GM23338 (cell line): Measurements from ENCODE around the gene WDR49. TPM values are rescaled to one million over a fixed set of nuclear protein-coding genes. Genes with fewer than 3 reads are reported as not detected.

Experiments
- ATAC-seq: fragments of 200-7000 bp; cut with Tn5 transposase; 3 replicates; pipeline ENCODE4 v1.9.1; 2020
- DNase-seq: peaks from one replicate; pipeline ENCODE4 v3.0.0-alpha.2; 2015; ENCODE audit warnings: low spot score
- H2AFZ ChIP-seq: fragments of 200-600 bp; sonication (generic); 2 replicates; pipeline ENCODE4 v1.8.0; 2016; ENCODE audit warnings: antibody characterized with exemption, mild to moderate bottlenecking, moderate library complexity
- H3F3A ChIP-seq: fragments of 200-600 bp; sonication (generic); replicated peaks from 2 replicates; pipeline ENCODE4 v1.8.0; 2017; ENCODE audit warnings: antibody characterized with exemption, mixed run types, low read depth
- H3K27ac ChIP-seq: fragments of 200-600 bp; sonication (generic); 2 replicates; pipeline ENCODE4 v1.6.1; 2016; ENCODE audit warnings: low read depth
- H3K27me3 ChIP-seq: fragments of 200-600 bp; sonication (generic); 2 replicates; pipeline ENCODE4 v1.8.0; 2016; ENCODE audit warnings: mild to moderate bottlenecking, mixed run types, moderate library complexity; ENCODE audit not compliant: insufficient read depth
- H3K36me3 ChIP-seq: fragments of 200-600 bp; sonication (generic); 2 replicates; pipeline ENCODE4 v1.8.0; 2016; ENCODE audit warnings: mild to moderate bottlenecking; ENCODE audit not compliant: insufficient read depth
- H3K4me1 ChIP-seq: fragments of 200-600 bp; sonication (generic); 2 replicates; pipeline ENCODE4 v1.8.0; 2016; ENCODE audit warnings: mild to moderate bottlenecking, moderate library complexity; ENCODE audit not compliant: insufficient read depth
- H3K4me2 ChIP-seq: fragments of 200-600 bp; sonication (generic); 2 replicates; pipeline ENCODE4 v1.7.1; 2017; ENCODE audit warnings: mixed run types
- H3K4me3 ChIP-seq: fragments of 200-600 bp; sonication (generic); 2 replicates; pipeline ENCODE4 v1.6.1; 2016; ENCODE audit warnings: mixed run types
- H3K79me2 ChIP-seq: fragments of 200-600 bp; sonication (generic); replicated peaks from 2 replicates; pipeline ENCODE4 v1.8.0; 2017; ENCODE audit warnings: mild to moderate bottlenecking; ENCODE audit not compliant: insufficient read depth
- H3K9me2 ChIP-seq: fragments of 200-600 bp; sonication (generic); 2 replicates; pipeline ENCODE4 v1.8.0; 2017; ENCODE audit not compliant: insufficient read depth
- H4K20me1 ChIP-seq: fragments of 200-600 bp; sonication (generic); replicated peaks from 2 replicates; pipeline ENCODE4 v1.8.0; 2017; ENCODE audit warnings: mild to moderate bottlenecking; ENCODE audit not compliant: insufficient read depth
- H3K27ac Mint-ChIP-seq: 2 replicates; pipeline ENCODE4 v1.8.0; 2020; ENCODE audit warnings: inconsistent platforms, mild to moderate bottlenecking, moderate library complexity, mixed read lengths
- H3K27me3 Mint-ChIP-seq: 3 replicates; pipeline ENCODE4 v1.8.0; 2022; ENCODE audit warnings: low read depth, mild to moderate bottlenecking, moderate library complexity, mixed read lengths, inconsistent platforms; ENCODE audit not compliant: insufficient read depth, poor library complexity
- H3K36me3 Mint-ChIP-seq: 3 replicates; pipeline ENCODE4 v1.8.0; 2021; ENCODE audit warnings: low read depth, mild to moderate bottlenecking, inconsistent platforms, moderate library complexity, mixed read lengths
- H3K4me1 Mint-ChIP-seq: 3 replicates; pipeline ENCODE4 v1.8.0; 2020; ENCODE audit warnings: mild to moderate bottlenecking, inconsistent platforms, mixed read lengths
- H3K4me3 Mint-ChIP-seq: 3 replicates; pipeline ENCODE4 v1.8.0; 2021; ENCODE audit warnings: moderate library complexity, mild to moderate bottlenecking, inconsistent platforms, mixed read lengths
- H3K9me3 Mint-ChIP-seq: 3 replicates; pipeline ENCODE4 v1.8.0; 2020; ENCODE audit warnings: moderate library complexity, mild to moderate bottlenecking, inconsistent platforms, mixed read lengths
- CREB1 ChIP-seq: fragments of 250-450 bp; sonication (Bioruptor Pico); IDR thresholded peaks from 2 replicates; pipeline ENCODE4 v1.5.0; 2020; ENCODE audit warnings: low read depth, mild to moderate bottlenecking, moderate library complexity
- ETS1 ChIP-seq: IDR thresholded peaks from 2 replicates; pipeline ENCODE4 v1.6.1; 2016; ENCODE audit warnings: antibody characterized with exemption
- EZH2 ChIP-seq: fragments of 200-600 bp; sonication (generic); IDR thresholded peaks from one replicate; pipeline ENCODE4 v1.8.0; 2017; ENCODE audit warnings: antibody characterized with exemption, mild to moderate bottlenecking, low read depth; ENCODE audit not compliant: unreplicated experiment
- EZH2phosphoT487 ChIP-seq: fragments of 200-600 bp; sonication (generic); IDR thresholded peaks from one replicate; pipeline ENCODE4 v1.8.1; 2018; ENCODE audit warnings: antibody characterized with exemption; ENCODE audit not compliant: unreplicated experiment
- JUNB ChIP-seq: IDR thresholded peaks from one replicate; pipeline ENCODE4 v1.6.1; 2016; ENCODE audit warnings: antibody characterized with exemption; ENCODE audit not compliant: unreplicated experiment
- NANOG ChIP-seq: IDR thresholded peaks from 2 replicates; pipeline ENCODE4 v1.6.1; 2016; ENCODE audit warnings: antibody characterized with exemption, borderline replicate concordance
- STAT1 ChIP-seq: IDR thresholded peaks from one replicate; pipeline ENCODE4 v1.6.1; 2016; ENCODE audit warnings: antibody characterized with exemption; ENCODE audit not compliant: unreplicated experiment
- ZNF331 ChIP-seq: fragments of 250-450 bp; sonication (Bioruptor Pico); IDR thresholded peaks from 2 replicates; pipeline ENCODE4 v1.5.0; 2020; ENCODE audit warnings: low read depth, mild to moderate bottlenecking, moderate library complexity
- ZNF462 ChIP-seq: fragments of 250-450 bp; sonication (Bioruptor Pico); IDR thresholded peaks from 2 replicates; pipeline ENCODE4 v1.5.0; 2020; ENCODE audit warnings: mild to moderate bottlenecking, moderate library complexity
- polyA plus RNA-seq: library from polyadenylated mRNA; unstranded; fragments of >200 nt; fragmentation: Nextera tagmentation; extraction: Ambion mirVana; gene quantifications from 2 replicates; pipeline ENCODE4 v1.2.1, GENCODE V29; 2016
- total RNA-seq: library from RNA; depleted of rRNA; stranded (reverse); fragments of >200 nt; shearing (Covaris generic); gene quantifications from 2 replicates; pipeline ENCODE4 v1.2.3, GENCODE V29; 2014

The WDR49 gene
- total and polyA plus RNA-seq, 2 experiments from 2014 or later, result 1.4 to 1.9 TPM

- TF ChIP-seq ZNF462 (CRISPR knock-in tag) (no peak), CREB1 (CRISPR knock-in tag) (no peak)
Observed at GRCh38 chr3:167679526-167679925, 25.8 kb upstream of the WDR49 start (continued).

- Mint-ChIP-seq H3K27me3 (no peaks in the 10 kb centered on the region), H3K9me3 (peaks cover 21% of the 10 kb centered on the region), H3K36me3 (peaks cover 81% of the 10 kb centered on the region)
- no peak for TF ChIP-seq NANOG
- no peak for TF ChIP-seq EZH2
- TF ChIP-seq STAT1, result no peak
- TF ChIP-seq ZNF331 (CRISPR knock-in tag), result no peak
- TF ChIP-seq EZH2phosphoT487, result no peak
- no peak for TF ChIP-seq JUNB
- no peak for TF ChIP-seq ZNF462 (CRISPR knock-in tag)
- no peak for TF ChIP-seq ETS1
Observed at GRCh38 chr3:167675848-167676247, 22.1 kb upstream of the WDR49 start.

More at GRCh38 chr3:167675848-167676247, 22.1 kb upstream of the WDR49 start:
- Histone ChIP-seq H3K27me3 (no peaks in the 10 kb centered on the region), H4K20me1 (0 out of 2 replicates have a peak, but pooled peaks cover 3% of the 10 kb centered on the region), H3K9me2 (0 out of 2 replicates have a peak, but pooled peaks cover 8% of the 10 kb centered on the region), H3K36me3 (peaks cover 14% of the 10 kb centered on the region; the same call in 1 of the 2 replicates), H3K79me2 (no peaks in the 10 kb centered on the region), H3K4me3 (no peak overlapping the region), H3K4me1 (no peaks in the 10 kb centered on the region), H3K4me2 (no peak overlapping the region), H2AFZ (no peak overlapping the region), H3K27ac (no peak overlapping the region), H3F3A (no peaks in the 10 kb centered on the region)
- Mint-ChIP-seq H3K27ac (no peak overlapping the region), H3K4me1 (peaks cover 8% of the 10 kb centered on the region), H3K4me3 (no peak overlapping the region)
- no peak for DNase-seq
- ATAC-seq, result no peak
